ENCODE results near the gene NCBP2L.
A peak's percentile ranks its signal among the peaks of the same experiment; 100 is the strongest.

NCBP2L gene

DNA sequence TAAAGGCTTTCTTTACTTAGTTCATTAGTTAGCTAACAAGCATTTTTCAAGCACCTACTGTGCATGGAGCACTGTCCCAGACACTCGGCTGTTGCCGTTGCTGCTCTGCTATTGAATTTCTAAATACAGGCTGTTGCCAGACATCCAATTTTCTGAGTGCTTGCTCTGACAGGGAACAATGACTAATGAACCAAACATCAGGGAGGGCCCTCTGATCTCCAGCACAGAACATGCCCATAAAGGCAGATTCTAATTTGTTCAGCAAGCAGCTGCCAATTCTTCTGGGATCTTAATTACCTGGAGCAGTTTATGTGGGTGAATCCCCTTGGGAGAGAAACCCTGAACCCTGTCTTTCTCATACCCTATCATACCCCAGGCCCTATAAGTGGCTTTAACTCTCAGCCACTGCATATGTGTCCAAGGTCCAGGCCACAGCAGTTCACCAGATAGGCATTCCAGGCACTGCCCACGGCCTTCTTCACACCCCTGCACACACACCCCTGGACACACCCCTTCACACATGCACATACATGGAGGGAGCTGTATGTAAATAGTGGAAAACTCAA is 29.9 kb upstream of the NCBP2L start:
- TF ChIP-seq, protein P1, sequence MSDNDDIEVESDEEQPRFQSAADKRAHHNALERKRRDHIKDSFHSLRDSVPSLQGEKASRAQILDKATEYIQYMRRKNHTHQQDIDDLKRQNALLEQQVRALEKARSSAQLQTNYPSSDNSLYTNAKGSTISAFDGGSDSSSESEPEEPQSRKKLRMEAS (IDR thresholded peaks at IDR 0.05) = no peak
- TF ChIP-seq CEBPB (IDR thresholded peaks at IDR 0.05) (no peak), YY1 (IDR thresholded peaks at IDR 0.05; ENCODE audit: low read depth) (no peak), RAD21 (IDR thresholded peaks at IDR 0.05; ENCODE audit: low read depth) (no peak), NFIC (IDR thresholded peaks at IDR 0.05) (0 out of 2 replicates have a peak, but pooled peaks have one; percentile 12)

DNA sequence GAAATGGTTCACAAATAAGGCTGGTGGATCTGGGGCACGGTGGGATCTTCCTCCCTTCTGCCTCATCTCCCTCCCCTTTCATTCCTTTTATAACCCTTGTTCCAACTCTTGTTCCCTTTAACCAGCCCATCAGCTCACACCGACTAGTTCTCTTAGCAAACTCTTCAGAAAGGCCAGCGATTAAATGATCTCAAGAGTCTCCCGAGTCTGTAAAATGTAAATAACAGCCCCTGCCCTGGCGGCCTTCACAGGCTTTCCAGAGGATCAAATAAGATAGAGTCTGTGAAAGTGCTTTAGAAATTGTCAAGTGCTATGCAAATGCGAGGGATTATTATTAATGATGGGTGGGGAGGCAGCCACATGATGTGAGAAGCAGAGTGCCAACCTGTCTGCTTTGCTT is 29.0 kb upstream of the NCBP2L start:
- TF ChIP-seq EP300 (IDR thresholded peaks at IDR 0.05; ENCODE audit: borderline replicate concordance) (no peak), YY1 (IDR thresholded peaks at IDR 0.05; ENCODE audit: low read depth) (no peak), FOXM1 (IDR thresholded peaks at IDR 0.05; ENCODE audit: borderline replicate concordance, low read depth) (no peak), ZBTB7A (IDR thresholded peaks at IDR 0.05; ENCODE audit: low read depth) (no peak)
- TF ChIP-seq, protein P2, sequence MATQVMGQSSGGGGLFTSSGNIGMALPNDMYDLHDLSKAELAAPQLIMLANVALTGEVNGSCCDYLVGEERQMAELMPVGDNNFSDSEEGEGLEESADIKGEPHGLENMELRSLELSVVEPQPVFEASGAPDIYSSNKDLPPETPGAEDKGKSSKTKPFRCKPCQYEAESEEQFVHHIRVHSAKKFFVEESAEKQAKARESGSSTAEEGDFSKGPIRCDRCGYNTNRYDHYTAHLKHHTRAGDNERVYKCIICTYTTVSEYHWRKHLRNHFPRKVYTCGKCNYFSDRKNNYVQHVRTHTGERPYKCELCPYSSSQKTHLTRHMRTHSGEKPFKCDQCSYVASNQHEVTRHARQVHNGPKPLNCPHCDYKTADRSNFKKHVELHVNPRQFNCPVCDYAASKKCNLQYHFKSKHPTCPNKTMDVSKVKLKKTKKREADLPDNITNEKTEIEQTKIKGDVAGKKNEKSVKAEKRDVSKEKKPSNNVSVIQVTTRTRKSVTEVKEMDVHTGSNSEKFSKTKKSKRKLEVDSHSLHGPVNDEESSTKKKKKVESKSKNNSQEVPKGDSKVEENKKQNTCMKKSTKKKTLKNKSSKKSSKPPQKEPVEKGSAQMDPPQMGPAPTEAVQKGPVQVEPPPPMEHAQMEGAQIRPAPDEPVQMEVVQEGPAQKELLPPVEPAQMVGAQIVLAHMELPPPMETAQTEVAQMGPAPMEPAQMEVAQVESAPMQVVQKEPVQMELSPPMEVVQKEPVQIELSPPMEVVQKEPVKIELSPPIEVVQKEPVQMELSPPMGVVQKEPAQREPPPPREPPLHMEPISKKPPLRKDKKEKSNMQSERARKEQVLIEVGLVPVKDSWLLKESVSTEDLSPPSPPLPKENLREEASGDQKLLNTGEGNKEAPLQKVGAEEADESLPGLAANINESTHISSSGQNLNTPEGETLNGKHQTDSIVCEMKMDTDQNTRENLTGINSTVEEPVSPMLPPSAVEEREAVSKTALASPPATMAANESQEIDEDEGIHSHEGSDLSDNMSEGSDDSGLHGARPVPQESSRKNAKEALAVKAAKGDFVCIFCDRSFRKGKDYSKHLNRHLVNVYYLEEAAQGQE (IDR thresholded peaks at IDR 0.05; ENCODE audit: low read depth) = no peak

DNA sequence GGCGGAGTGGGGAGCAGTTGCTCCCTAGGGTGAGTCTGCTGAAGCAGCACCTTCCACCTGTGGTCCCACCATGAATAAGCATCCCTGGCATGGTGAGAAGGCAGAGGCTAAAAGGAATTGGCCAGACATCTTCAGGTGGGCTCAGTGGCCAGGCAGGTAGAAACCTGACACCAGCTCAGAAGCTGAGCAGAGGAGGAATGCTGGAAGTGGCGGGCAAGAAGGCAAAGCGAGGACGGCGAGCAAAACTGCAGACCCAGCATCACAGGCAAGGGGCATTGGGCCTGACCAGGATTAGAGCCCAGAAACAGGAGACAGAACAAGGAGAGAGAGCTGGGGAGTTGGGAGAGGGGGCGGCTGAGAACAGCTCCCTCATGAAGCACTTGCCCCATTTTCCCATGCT is 27.3 kb upstream of the NCBP2L start:
- TF ChIP-seq TAF1 (IDR thresholded peaks at IDR 0.05; ENCODE audit: low read depth) (no peak), YY1 (IDR thresholded peaks at IDR 0.05; ENCODE audit: low read depth) (no peak), TCF12 (IDR thresholded peaks at IDR 0.05; ENCODE audit: low read depth) (no peak), FOXM1 (IDR thresholded peaks at IDR 0.05; ENCODE audit: borderline replicate concordance, low read depth) (no peak), TEAD4 (IDR thresholded peaks at IDR 0.05) (no peak), ZBTB7A (IDR thresholded peaks at IDR 0.05; ENCODE audit: low read depth) (no peak)

DNA sequence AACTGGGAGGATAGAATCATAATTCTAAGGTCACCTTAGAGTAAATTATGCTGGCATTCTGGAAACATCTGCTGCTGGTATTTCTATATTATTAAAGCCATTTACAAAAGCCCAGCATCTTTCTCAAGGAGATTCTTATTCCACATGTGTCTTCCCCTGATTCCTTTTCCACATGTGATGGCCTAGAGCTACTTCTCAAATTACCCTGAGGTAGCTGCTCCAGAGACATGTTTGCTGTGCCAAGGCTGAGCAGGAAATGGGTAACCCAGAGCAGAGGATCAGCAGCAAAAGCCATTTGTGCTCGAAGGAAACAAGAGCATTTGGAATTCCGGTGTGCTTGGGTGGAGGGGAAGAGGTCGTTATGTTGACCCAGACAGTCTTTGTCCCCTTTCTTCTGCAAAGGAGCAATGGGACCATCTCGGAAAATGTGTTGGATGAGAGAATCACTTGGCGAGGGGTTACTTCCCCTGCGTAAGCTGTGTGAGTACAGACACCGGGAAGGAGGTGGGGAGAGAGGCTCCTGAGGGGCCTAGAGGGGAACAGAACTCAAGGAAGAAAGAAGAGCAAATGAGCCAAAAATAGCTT is 26.6 kb upstream of the NCBP2L start:
- TF ChIP-seq, protein P1 (IDR thresholded peaks at IDR 0.05) = no peak
- TF ChIP-seq RAD21 (IDR thresholded peaks at IDR 0.05; ENCODE audit: low read depth) (no peak), TAF1 (IDR thresholded peaks at IDR 0.05; ENCODE audit: low read depth) (no peak), EGR1 (IDR thresholded peaks at IDR 0.05) (no peak)

DNA sequence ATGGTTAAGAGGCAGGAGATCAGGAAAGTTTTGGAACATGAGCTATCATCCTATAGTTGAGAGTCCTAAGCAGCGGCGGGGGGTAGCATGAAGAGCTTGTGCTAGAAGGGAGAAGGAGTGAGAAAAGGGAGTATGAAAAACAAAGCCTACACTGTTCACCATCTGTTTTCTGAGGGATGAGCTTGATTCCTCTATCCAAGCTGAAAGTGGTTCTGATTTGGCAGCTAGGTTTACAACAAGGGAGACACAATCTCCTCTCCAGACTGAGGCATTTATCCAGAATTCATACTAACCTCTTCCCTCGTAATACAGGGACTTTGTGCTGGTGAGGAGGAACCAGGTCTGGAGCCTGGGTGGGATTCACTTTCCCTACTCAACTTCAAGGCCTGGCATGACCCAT is 25.5 kb upstream of the NCBP2L start:
- TF ChIP-seq TCF12 (IDR thresholded peaks at IDR 0.05; ENCODE audit: low read depth) (no peak), NFIC (IDR thresholded peaks at IDR 0.05) (no peak), ZBTB7A (IDR thresholded peaks at IDR 0.05; ENCODE audit: low read depth) (no peak), CREB1 (IDR thresholded peaks at IDR 0.05; ENCODE audit: low read depth) (no peak)
- TF ChIP-seq, protein P2 (IDR thresholded peaks at IDR 0.05; ENCODE audit: low read depth) = no peak
- TF ChIP-seq, protein P3, sequence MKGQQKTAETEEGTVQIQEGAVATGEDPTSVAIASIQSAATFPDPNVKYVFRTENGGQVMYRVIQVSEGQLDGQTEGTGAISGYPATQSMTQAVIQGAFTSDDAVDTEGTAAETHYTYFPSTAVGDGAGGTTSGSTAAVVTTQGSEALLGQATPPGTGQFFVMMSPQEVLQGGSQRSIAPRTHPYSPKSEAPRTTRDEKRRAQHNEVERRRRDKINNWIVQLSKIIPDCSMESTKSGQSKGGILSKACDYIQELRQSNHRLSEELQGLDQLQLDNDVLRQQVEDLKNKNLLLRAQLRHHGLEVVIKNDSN (IDR thresholded peaks at IDR 0.05) = no peak
- TF ChIP-seq, protein P1 (IDR thresholded peaks at IDR 0.05) = no peak

DNA sequence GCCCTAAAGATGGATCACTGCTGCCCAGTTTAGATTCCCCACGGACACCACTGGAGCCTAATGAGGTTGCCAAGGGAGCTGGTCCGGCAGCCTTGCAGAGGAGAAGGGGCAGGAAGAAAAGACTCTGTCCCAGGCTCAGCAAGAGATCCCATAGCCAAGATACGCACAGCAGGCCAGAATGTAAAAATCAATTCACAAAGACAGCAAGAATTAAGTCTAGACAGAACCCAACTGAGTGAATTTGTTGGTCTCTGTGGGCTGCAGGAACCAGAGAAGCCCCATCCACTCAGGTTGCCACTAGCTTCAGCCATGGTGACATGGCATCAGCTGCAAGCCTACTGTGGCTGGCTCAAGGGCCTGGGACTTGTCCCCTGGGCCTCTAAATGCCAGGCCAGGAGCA is 24.8 kb upstream of the NCBP2L start:
- TF ChIP-seq YY1 (IDR thresholded peaks at IDR 0.05; ENCODE audit: low read depth) (no peak), TEAD4 (IDR thresholded peaks at IDR 0.05) (no peak)

DNA sequence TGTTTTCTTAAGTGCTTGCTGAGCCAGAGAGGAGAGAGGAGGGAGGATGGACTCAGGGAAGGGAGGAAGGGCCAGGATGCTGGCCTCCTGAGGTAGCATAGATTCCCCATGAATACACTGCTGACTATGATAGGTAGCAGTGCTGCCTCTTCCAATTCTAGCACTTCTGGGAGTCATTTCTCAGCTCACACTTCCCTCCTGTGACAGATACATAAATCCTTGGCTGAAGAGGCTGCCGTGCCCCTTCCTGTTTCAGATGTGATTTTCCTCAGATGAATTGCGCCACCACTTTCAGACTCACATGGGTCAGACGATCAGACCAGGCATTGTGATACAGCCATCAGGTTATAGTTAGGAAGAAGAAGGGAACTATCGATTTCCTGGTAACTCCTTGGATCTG is 24.3 kb upstream of the NCBP2L start:
- TF ChIP-seq NFIC (IDR thresholded peaks at IDR 0.05) (no peak), EGR1 (IDR thresholded peaks at IDR 0.05) (no peak), ZBTB7A (IDR thresholded peaks at IDR 0.05; ENCODE audit: low read depth) (no peak), CEBPB (IDR thresholded peaks at IDR 0.05) (no peak)
- TF ChIP-seq, protein P1 (IDR thresholded peaks at IDR 0.05) = no peak
